K562 (cell line): ENCODE data around the gene AKT2. TPM values are rescaled to one million over a fixed set of nuclear protein-coding genes. Genes with fewer than 3 reads are reported as not detected.

Experiments
- ATAC-seq: fragments of 200-7000 bp; cut with Tn5 transposase; 3 replicates; pipeline ENCODE4 v1.9.1; 2020; ENCODE audit warnings: moderate library complexity
- BruUV-seq: library from RNA; stranded (reverse); fragments of 400-500 nt; replicated peaks from 2 replicates; lab custom pipeline; 2021; lab: Mats Ljungman, UMichigan
- CTCF ChIA-PET: fragments of 300-600 bp; formaldehyde crosslinking; extraction: SDS; loops from one replicate; lab custom pipeline; 2021; ENCODE audit warnings: low intra/inter-chr PET ratio; lab: Yijun Ruan, JAX
- POLR2A ChIA-PET: fragments of 300-600, 350-650 bp; sonication (Branson Sonifier 250); formaldehyde crosslinking; extraction: SDS; loops from one replicate; lab custom pipeline; 2021; ENCODE audit warnings: antibody characterized with exemption, inconsistent platforms; lab: Yijun Ruan, JAX
- DNase-seq, 4 experiments: peaks; one replicate each; pipeline versions ENCODE4 v3.0.0 to v3.0.0-alpha.2; 2011 to 2018; ENCODE audit warnings: low spot score in 3 of 4, mixed read lengths in 3 of 4; ENCODE audit errors: extremely low read depth in 1 of 4
- FAIRE-seq: peaks from 2 replicates; lab custom pipeline; 2011; peaks lifted over from hg19 to GRCh38; lab: Jason Lieb, UNC
- H2AFZ ChIP-seq: 2 replicates; pipeline ENCODE4 v1.6.0; 2011; ENCODE audit warnings: low read depth, low read length, control low read depth, inconsistent platforms
- H3K27ac ChIP-seq: fragments of 200-600 bp; 3 replicates; pipeline ENCODE4 v1.8.0; 2011; ENCODE audit warnings: low read depth, mild to moderate bottlenecking, control low read depth, inconsistent platforms, low read length, moderate library complexity, mixed read lengths; ENCODE audit errors: extremely low read depth
- H3K27me3 ChIP-seq, 2 experiments: fragments of 300-600 bp in 1 of 2; 2 replicates in 1 of 2; 3 replicates in 1 of 2; pipeline versions ENCODE4 v1.6.0 to v1.8.0; 2011; ENCODE audit warnings: inconsistent platforms in 2 of 2, low read length in 2 of 2, mild to moderate bottlenecking in 1 of 2, mixed read lengths in 1 of 2, moderate library complexity in 1 of 2; ENCODE audit not compliant: control insufficient read depth in 2 of 2, insufficient read depth in 2 of 2
- H3K36me3 ChIP-seq: fragments of 300-600 bp; 3 replicates; pipeline ENCODE4 v1.8.0; 2011; ENCODE audit warnings: mild to moderate bottlenecking, low read length, inconsistent platforms; ENCODE audit not compliant: control insufficient read depth, insufficient read depth
- H3K4me1 ChIP-seq, 2 experiments: fragments of 200-600 bp in 1 of 2; replicated peaks in 1 of 2; 2 replicates in 1 of 2; 3 replicates in 1 of 2; pipeline versions ENCODE4 v1.5.1 to v1.8.0; 2011; ENCODE audit warnings: inconsistent platforms in 2 of 2, low read length in 2 of 2, mild to moderate bottlenecking in 1 of 2, mixed read lengths in 1 of 2, moderate library complexity in 1 of 2; ENCODE audit not compliant: control insufficient read depth in 2 of 2, insufficient read depth in 2 of 2
- H3K4me2 ChIP-seq: 2 replicates; pipeline ENCODE4 v1.6.1; 2011; ENCODE audit warnings: low read length, control low read depth, inconsistent platforms, mixed read lengths; ENCODE audit not compliant: insufficient read depth
- H3K4me3 ChIP-seq: fragments of 200-600 bp; sonication (generic), shearing (Covaris generic); 2 replicates; pipeline ENCODE4 v1.5.1; 2016; ENCODE audit warnings: control low read depth, inconsistent platforms
- H3K79me2 ChIP-seq: fragments of 200-600 bp; 3 replicates; pipeline ENCODE4 v1.8.0; 2011; ENCODE audit warnings: low read length, inconsistent platforms; ENCODE audit not compliant: control insufficient read depth, insufficient read depth
- H3K9ac ChIP-seq, 2 experiments: 2 replicates each; pipeline versions ENCODE4 v1.6.0 to v1.6.1; 2011; ENCODE audit warnings: low read depth in 2 of 2, low read length in 2 of 2, control low read depth in 1 of 2, inconsistent platforms in 1 of 2, mild to moderate bottlenecking in 1 of 2, mixed read lengths in 1 of 2; ENCODE audit not compliant: insufficient read depth in 1 of 2
- H3K9me1 ChIP-seq: one replicate; pipeline ENCODE4 v1.6.0; 2011; ENCODE audit warnings: inconsistent platforms, mild to moderate bottlenecking, low read length, moderate library complexity; ENCODE audit not compliant: control insufficient read depth, insufficient read depth
- H3K9me3 ChIP-seq: replicated peaks from 2 replicates; pipeline ENCODE4 v1.5.1; 2011; ENCODE audit warnings: low read depth, low read length, inconsistent platforms; ENCODE audit not compliant: control insufficient read depth, insufficient read depth
- H4K20me1 ChIP-seq: replicated peaks from 2 replicates; pipeline ENCODE4 v1.6.1; 2011; ENCODE audit warnings: low read length, inconsistent platforms, mixed read lengths; ENCODE audit not compliant: control insufficient read depth, insufficient read depth
- CREBBP ChIP-seq: IDR thresholded peaks from one replicate; pipeline ENCODE4 v1.6.1; 2012; ENCODE audit warnings: low read depth, mild to moderate bottlenecking, control low read depth, inconsistent platforms, low read length
- GATAD2A ChIP-seq: fragments of 450-650 bp; IDR thresholded peaks from 2 replicates; pipeline ENCODE4 v1.6.1; 2017
- GTF2E2 ChIP-seq: fragments of 200-800 bp; sonication (Bioruptor generic); IDR thresholded peaks from 2 replicates; pipeline ENCODE4 v1.6.1; 2016; ENCODE audit warnings: missing genetic modification characterization, missing compliant biosample characterization
- HDAC8 ChIP-seq: fragments of 450-650 bp; IDR thresholded peaks from 2 replicates; pipeline ENCODE4 v1.6.1; 2016; ENCODE audit warnings: mild to moderate bottlenecking, missing genetic modification characterization, moderate library complexity, missing compliant biosample characterization
- HMG20B ChIP-seq: fragments of 250-450 bp; sonication (Bioruptor Pico); IDR thresholded peaks from 2 replicates; pipeline ENCODE4 v1.5.0; 2021; ENCODE audit warnings: mild to moderate bottlenecking
- KDM4B ChIP-seq, 2 experiments: fragments of 450-650 bp in 1 of 2; sonication (generic) in 1 of 2; IDR thresholded peaks; 2 replicates each; pipeline ENCODE4 v1.6.1; 2016 to 2017; ENCODE audit warnings: borderline replicate concordance in 2 of 2, antibody characterized with exemption in 1 of 2, low read depth in 1 of 2, mild to moderate bottlenecking in 1 of 2
- PRPF4 ChIP-seq: fragments of 200-400 bp; formaldehyde crosslinking; IDR thresholded peaks from one replicate; pipeline ENCODE4 v1.6.1; 2017; ENCODE audit warnings: low read length, low read depth, mild to moderate bottlenecking; ENCODE audit not compliant: insufficient read depth, poor library complexity, severe bottlenecking
- SP1 ChIP-seq: sonication (generic); formaldehyde crosslinking; IDR thresholded peaks from 2 replicates; pipeline ENCODE4 v1.8.1; 2022; ENCODE audit warnings: mild to moderate bottlenecking, missing genetic modification reagents
- TOE1 ChIP-seq, 2 experiments: fragments of 450-650 bp in 1 of 2; sonication (generic) in 1 of 2; formaldehyde crosslinking in 1 of 2; IDR thresholded peaks; 2 replicates each; pipeline versions ENCODE4 v1.7.1 to v1.8.0; 2016 to 2022; ENCODE audit warnings: borderline replicate concordance in 2 of 2, mild to moderate bottlenecking in 2 of 2, antibody characterized with exemption in 1 of 2, inconsistent platforms in 1 of 2, low read depth in 1 of 2, missing genetic modification reagents in 1 of 2, moderate library complexity in 1 of 2
- YBX1 ChIP-seq: fragments of 450-650 bp; IDR thresholded peaks from 2 replicates; pipeline ENCODE4 v1.7.1; 2016; ENCODE audit warnings: mild to moderate bottlenecking
- ZNF354B ChIP-seq: fragments of 250-450 bp; sonication (Bioruptor Pico); IDR thresholded peaks from 2 replicates; pipeline ENCODE4 v1.4.0; 2020
- ZNF384 ChIP-seq: IDR thresholded peaks from 2 replicates; pipeline ENCODE4 v1.6.1; 2012; ENCODE audit warnings: low read depth, low read length, improper control_type of control experiment
- WGBS: fragments of 100-300 bp; shearing (Covaris generic); methylation state at CpG from one replicate; pipeline ENCODE4 v1.1.6; 2016; ENCODE audit warnings: low coverage, mixed read lengths; ENCODE audit not compliant: insufficient coverage; ENCODE audit errors: missing lambda C conversion rate; 5-methylcytosine and 5-hydroxymethylcytosine counted together
- in situ Hi-C: fragments of 300-500 bp; cut with MboI; formaldehyde crosslinking; loops from 4 replicates; pipeline ENCODE4 v1.15.0; 2018; ENCODE audit warnings: inconsistent platforms, mixed read lengths
- intact Hi-C: fragments of 100-400 bp; cut with micrococcal nuclease; formaldehyde crosslinking; loops from 2 replicates; pipeline ENCODE4 v1.14.2; 2022
- polyA plus RNA-seq, 8 experiments: library from polyadenylated mRNA; depleted of rRNA in 4 of 8; stranded (reverse) in 5 of 8; unstranded in 3 of 8; fragments of >200 nt; fragmentation: Nextera tagmentation in 2 of 8; fragmentation: Illumina TruSeq in 1 of 8; extraction: Ambion mirVana in 2 of 8; extraction: Trizol in 1 of 8; gene quantifications; 2 replicates each; pipeline versions ENCODE4 v1.2.1 to v1.2.3, GENCODE V29; 2011 to 2014; ENCODE audit warnings: inconsistent platforms in 1 of 8, missing spikeins in 1 of 8
- total RNA-seq, 7 experiments: library from RNA; depleted of rRNA in 6 of 7; stranded (reverse); fragments of >200 nt in 6 of 7; fragmentation: Illumina TruSeq in 2 of 7; extraction: Trizol in 2 of 7; gene quantifications; 2 replicates each; pipeline versions ENCODE4 v1.2.1 to v1.2.3, GENCODE V29; 2011 to 2021; ENCODE audit warnings: low replicate concordance in 1 of 7
- TF ChIP-seq, protein P1 (sequence below): fragments of 200-800 bp; sonication (Bioruptor generic); IDR thresholded peaks from 2 replicates; pipeline ENCODE4 v1.6.1; 2016; ENCODE audit warnings: missing genetic modification characterization, missing compliant biosample characterization

AKT2 gene
- total and polyA plus RNA-seq, 9 of the 15 experiments (the other 6 are each of a cell fraction or from before 2014, with no cell fraction given), result 1.1 to 132 (median 67.7) TPM

DNA sequence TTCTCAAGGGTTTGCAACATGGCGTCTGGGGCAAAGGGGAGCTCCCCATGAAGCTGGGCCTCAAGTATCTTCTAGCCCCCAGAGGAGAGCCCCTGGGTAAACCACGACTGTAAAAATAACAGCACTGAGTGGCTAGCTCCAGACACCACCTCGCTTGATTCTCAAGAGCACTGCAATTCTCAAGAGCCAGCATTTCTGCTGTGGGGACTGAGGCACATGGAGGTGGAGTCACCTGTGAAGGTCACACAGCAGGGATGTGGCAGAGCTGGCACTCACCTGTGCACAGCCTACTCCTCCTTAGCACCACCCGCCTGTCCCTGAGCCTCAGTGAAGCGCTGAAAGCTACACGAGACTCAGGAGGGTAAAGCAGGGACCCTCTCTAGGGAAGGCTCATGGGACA is 38.0 kb downstream of the AKT2 start:
- peaks cover 4% of the 10 kb centered on the region; the same call in 1 of the 2 replicates for H4K20me1 ChIP-seq
- no peak overlapping the region for H2AFZ ChIP-seq
- H3K9me3 ChIP-seq, result no peaks in the 10 kb centered on the region
- H3K27ac ChIP-seq, result no peak overlapping the region
- H3K4me1 ChIP-seq, result peaks cover 0 to 16% of the 10 kb centered on the region in 2 experiments; a peak in 2 of 5 replicates
- in situ Hi-C loops (no loop called here), intact Hi-C loops (no loop called here)
- ATAC-seq, result no peak
- H3K36me3 ChIP-seq, result peaks cover 65% of the 10 kb centered on the region; the same call in 2 of the 3 replicates
- CTCF ChIA-PET, result no interaction called here
- TF ChIP-seq SP1 (CRISPR knock-in tag), result no peak
- no peak for TF ChIP-seq PRPF4
- TF ChIP-seq HDAC8 (tag), result no peak
- no peak for TF ChIP-seq HMG20B (CRISPR knock-in tag)
- TF ChIP-seq, protein P1, sequence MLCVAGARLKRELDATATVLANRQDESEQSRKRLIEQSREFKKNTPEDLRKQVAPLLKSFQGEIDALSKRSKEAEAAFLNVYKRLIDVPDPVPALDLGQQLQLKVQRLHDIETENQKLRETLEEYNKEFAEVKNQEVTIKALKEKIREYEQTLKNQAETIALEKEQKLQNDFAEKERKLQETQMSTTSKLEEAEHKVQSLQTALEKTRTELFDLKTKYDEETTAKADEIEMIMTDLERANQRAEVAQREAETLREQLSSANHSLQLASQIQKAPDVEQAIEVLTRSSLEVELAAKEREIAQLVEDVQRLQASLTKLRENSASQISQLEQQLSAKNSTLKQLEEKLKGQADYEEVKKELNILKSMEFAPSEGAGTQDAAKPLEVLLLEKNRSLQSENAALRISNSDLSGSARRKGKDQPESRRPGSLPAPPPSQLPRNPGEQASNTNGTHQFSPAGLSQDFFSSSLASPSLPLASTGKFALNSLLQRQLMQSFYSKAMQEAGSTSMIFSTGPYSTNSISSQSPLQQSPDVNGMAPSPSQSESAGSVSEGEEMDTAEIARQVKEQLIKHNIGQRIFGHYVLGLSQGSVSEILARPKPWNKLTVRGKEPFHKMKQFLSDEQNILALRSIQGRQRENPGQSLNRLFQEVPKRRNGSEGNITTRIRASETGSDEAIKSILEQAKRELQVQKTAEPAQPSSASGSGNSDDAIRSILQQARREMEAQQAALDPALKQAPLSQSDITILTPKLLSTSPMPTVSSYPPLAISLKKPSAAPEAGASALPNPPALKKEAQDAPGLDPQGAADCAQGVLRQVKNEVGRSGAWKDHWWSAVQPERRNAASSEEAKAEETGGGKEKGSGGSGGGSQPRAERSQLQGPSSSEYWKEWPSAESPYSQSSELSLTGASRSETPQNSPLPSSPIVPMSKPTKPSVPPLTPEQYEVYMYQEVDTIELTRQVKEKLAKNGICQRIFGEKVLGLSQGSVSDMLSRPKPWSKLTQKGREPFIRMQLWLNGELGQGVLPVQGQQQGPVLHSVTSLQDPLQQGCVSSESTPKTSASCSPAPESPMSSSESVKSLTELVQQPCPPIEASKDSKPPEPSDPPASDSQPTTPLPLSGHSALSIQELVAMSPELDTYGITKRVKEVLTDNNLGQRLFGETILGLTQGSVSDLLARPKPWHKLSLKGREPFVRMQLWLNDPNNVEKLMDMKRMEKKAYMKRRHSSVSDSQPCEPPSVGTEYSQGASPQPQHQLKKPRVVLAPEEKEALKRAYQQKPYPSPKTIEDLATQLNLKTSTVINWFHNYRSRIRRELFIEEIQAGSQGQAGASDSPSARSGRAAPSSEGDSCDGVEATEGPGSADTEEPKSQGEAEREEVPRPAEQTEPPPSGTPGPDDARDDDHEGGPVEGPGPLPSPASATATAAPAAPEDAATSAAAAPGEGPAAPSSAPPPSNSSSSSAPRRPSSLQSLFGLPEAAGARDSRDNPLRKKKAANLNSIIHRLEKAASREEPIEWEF (CRISPR knock-in tag), result no peak
- no peak for TF ChIP-seq KDM4B (IDR thresholded peaks at IDR 0.05; ENCODE audit: borderline replicate concordance in 2 of 2, low read depth in 1 of 2)
- TF ChIP-seq GTF2E2, result no peak
- TF ChIP-seq GATAD2A, result no peak
- TF ChIP-seq TOE1 (IDR thresholded peaks at IDR 0.05; ENCODE audit: borderline replicate concordance), result no peak
- TF ChIP-seq TOE1 (CRISPR knock-in tag; IDR thresholded peaks at IDR 0.05; ENCODE audit: borderline replicate concordance, low read depth), result no peak
- no peak for TF ChIP-seq ZNF354B (CRISPR knock-in tag)
- no peak for TF ChIP-seq CREBBP
- TF ChIP-seq YBX1, result no peak
- no peak for TF ChIP-seq ZNF384
- no peak overlapping the region for H3K4me2 ChIP-seq
- no peak for DNase-seq
- no peak for FAIRE-seq
- H3K9me1 ChIP-seq, result peaks cover 4% of the 10 kb centered on the region
- H3K4me3 ChIP-seq, result no peak overlapping the region
- peak overlapping the region in 1 of 2 experiments; percentile 61; a peak in 1 of 4 replicates for H3K9ac ChIP-seq
- H3K27me3 ChIP-seq, result no peaks in the 10 kb centered on the region
- peaks cover 38% of the 10 kb centered on the region for H3K79me2 ChIP-seq
- POLR2A ChIA-PET, result interaction anchor here (0.7 to 1.7 kb wide), 2 partner anchors 11 to 20 kb away, joined by 3 to 5 read pairs; no protein-coding TSS in a partner anchor
- BruUV-seq, result no TSS peak
- WGBS, result 86% methylated on average over 6 of the region's 6 CpGs
